Iris pigment epithelial cell (primary cell): Measurements from ENCODE around the gene ACTL7B.
"Not testable (repeated sequence)": the region's sequence is repeated elsewhere in the genome, so short reads cannot be mapped to it uniquely, and the experiment has no call there.

ENCODE experiments used
- DNase-seq: peaks from one replicate; pipeline ENCODE4 v3.0.0-alpha.2; 2011; ENCODE audit warnings: low read depth

ACTL7B gene

DNA sequence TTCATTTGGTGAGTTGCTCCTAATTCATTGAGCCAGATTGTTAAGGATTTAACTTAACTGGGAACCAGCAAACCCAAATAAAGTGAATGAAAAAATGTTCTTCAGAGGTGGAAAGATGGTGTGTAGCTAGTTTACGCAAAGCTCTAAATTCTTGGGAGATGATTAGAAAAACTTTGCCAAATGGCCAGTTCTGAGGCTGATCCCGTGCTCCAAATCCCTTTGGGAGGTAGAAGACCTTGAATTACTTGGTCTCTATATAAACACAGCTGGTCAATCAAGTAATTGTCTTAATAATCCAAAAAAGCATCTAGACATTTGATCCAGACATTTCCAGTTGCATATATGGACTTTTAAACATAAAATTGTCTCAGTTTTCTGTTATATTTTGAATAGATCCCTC, 11.4 kb downstream of the ACTL7B start:
- no peak for DNase-seq

DNA sequence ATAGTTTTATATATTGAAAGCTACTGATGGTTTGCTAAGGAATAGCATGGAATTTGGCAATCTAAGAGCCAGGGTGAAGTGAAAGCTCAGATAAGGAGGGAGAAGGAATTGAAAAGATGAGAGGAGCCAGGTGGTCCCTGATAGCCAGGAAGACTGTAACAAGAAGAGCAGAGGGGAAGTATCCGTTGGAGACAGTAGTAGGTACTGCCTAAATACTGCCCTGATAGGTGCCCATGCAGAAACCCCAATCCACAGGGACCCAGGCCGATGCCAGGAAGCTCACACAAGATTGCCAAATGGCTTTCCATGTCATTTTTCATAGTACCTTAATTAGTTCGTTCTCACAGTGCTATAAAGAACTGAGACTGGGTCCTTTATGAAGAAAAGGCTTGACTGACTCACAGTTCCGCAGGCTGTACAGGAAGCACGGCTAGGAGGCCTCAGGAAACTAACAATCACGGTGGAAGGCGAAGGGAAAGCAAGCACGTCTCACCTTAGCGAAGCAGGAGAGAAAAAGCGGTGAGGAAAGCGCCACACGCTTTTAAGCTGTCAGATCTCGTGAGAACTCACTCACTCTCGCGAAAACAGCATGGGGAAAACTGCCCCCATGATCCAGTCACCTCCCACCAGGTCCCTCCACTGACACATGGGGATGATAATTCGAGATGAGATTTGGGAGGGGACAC, 13.0 kb downstream of the ACTL7B start:
- no peak for DNase-seq

DNA sequence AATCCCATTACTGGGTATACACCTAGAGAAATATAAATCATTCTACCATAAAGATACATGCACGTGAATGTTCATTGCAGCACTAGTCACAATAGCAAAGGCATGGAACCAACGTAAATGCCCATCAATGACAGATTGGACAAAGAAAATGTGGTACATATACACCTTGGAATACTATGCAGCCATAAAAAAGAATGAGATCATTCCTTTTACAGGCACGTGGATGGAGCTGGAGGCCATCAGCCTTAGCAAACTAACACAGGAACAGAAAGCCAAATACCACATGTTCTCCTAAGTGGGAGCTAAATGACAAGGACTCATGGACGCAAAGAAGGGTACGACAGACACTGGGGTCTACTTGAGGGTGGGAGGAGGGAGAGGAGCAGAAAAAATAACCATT, 16.2 kb downstream of the ACTL7B start:
- DNase-seq, result not testable (repeated sequence)

DNA sequence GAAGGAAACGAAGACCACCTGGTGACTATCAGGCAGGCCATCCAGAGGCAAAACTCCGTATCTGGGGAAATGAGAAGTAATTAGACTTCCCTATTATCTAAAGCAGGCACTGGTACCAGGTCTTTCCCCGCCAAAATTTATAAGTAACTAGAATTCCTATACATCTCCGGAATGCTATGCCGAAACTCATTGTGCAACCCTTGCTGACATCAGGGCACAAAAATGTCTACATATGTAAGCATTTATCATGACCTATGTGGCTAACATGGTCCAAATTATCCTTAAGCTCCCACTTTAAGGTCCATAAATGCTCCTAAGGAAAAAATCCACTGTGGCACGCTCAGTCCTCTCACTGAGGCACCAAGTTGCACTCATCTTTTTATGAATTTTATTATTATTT, 17.8 kb downstream of the ACTL7B start:
- peak; percentile 56 for DNase-seq

DNA sequence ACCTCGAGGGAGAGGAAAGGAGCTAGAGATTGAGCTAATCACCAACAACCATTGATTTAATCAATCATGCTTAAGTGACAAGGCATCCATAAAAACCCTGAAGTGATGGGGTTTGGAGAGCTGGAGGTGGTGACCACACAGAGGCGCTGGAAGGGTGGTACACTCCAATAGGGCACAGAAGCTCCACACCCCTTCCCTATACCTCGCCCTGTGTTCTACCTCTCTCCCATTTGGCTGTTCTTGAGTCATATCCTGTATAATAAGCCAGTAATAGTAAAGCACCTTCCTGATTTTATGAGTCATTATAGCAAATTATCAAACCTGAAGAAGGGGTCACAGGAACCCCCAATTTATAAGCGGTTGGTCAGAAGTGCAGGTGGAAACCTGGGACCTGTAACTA, 18.3 kb downstream of the ACTL7B start:
- DNase-seq, result no peak

DNA sequence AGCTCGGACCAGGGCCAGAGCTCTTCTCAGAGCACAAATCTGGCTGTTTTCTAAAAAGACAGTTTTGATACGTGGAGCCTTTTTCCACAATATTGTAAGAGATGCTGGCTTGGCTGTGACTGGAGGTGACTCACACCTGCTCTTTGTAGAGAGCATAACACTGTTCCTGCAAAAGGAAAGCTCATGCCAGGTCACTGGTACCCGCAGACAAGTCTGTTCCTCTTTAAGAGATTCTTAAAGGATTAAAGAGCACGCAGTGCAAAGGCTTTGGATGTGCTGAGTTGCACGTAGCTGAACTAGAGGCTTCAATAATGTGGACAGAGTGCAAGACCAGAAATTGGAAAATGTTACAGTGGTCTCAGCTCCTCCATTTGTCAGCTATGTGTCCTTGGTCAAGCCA, 19.0 kb downstream of the ACTL7B start:
- peak; percentile 50 for DNase-seq

DNA sequence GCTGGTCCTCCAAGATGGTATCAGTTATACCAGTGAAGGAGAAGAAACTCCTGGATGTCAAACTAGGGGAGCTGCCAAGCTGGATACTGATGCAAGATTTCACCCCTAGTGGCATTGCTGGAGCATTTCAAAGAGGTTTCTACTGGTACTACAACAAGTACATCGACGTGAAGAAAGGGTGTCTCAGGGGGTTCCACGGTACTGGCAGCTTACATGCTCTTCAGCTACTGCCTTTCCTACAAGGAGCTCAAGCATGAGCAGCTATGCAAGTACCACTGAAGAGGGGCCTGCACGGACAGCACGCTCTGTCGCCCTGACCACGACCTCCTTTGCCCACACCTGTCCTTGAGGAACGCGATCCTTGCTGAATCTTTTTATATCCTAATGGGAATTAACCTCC, 19.5 kb downstream of the ACTL7B start:
- DNase-seq, result no peak

DNA sequence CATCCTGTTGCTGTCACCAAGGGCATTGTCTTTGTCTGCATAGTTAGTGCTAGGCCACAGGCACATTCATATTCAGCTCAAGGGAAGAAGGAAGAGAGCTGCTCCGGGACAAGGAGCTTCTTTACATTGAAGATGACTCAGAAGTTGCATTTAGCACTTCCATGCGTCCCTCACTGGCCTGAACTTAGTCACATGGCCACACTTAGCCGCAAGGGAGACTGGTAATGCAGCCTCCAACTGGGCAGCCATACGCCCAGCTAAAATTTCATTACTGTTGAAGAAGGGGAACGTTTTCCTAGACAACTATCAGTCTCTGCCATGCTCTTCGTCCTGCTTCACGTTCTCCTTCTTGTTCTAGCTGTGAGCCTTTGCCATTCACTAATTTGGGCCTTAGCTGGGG, 20.0 kb downstream of the ACTL7B start:
- DNase-seq, result peak; percentile 12

DNA sequence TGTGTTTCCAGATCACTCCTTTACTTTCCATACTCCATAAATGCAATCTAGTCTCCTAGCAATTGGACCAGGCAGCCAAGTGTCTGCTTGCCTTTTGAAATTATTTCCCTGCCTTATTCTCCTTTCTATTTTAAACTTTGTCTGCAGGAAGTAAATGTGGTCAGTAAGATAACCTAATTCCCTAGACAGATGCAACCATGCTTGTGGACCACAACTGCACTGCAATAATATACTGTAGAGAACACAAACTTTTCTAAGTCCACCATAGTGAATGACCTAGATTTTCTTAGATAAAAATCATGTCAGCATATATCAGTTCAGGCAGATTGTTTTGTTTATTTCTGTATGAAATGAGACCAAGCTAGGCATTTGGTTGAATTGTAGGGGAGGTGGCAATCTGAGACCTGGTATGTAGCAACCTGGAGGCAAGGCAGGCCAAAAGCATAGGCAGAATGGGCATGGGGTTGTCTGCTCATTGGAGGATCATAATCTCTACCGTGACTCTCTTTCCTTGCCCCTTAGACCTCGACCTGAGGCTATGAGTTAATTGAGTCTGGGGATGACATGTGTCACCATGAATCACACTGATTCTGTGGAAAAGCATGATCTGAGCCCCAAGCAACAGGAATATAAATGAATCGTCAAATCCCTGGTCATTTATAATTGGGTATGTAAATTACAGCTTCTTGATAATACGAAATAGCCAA, 20.7 kb downstream of the ACTL7B start:
- peak; percentile 27 for DNase-seq

DNA sequence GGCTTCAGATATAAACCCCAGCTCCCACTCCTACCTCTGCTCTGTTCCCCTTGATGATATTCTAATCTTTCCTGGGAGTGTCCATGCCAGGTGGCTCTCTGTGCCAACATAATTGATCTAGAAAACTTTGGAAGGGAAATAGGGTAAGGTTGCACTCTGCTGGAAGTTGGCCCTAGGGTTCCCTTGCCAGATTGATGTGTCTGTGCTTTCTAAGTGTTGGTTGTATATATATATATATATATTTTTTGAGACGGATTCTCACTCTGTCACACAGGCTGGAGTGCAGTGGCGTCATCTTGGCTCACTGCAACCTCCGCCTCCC, 23.6 kb downstream of the ACTL7B start:
- no peak for DNase-seq

DNA sequence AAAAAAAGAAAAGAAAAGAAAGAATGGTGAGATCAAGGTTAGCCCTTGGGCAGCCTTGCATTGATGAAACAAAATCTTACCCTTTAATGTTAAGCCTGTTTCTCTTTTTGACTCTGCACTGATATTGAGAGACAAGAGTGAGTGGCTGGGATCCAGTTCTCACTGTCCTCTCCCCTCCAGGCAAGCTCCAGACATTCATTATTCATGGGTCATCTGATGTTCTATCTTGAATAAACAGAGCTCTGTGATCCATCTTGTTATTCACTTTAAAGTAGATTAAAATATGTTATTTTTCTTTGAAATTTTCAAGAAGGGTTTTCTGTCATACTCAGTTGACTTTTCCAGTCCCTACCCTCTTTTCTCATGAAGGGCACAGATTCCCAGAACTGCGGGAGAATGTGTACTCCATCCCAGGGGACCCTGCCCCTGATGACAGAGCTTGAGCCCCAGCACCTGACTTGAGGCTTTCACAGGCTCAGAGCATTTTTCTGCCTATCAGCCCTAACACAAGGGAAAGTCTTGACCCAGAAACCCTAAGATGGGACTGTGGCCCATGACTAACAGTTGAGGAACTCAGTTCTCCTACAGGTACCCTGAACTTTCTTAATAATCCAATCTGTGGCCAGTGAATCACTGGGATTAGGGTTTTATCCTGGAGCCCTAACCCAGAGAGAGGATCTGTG, 24.1 kb downstream of the ACTL7B start:
- DNase-seq, result peak; percentile 50

DNA sequence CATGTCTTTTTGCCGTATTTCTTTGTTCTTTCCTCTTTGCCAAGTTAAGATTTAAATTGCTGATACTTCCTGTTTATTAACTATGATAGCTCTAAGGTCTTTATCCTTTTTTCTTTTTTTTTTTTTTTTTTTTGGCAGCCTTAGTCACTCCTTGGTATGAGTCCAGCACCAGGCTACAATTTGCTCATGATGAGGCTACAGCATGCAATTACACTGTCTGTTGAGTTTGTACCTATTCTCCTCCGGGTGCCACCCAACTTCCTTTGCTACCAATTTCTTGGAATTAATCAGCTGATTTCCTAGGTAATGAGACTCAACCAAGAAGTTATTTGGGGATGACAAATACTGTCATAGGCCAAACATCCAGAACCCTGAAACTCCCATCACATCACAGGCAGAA, 25.5 kb downstream of the ACTL7B start:
- DNase-seq, result peak; percentile 42

DNA sequence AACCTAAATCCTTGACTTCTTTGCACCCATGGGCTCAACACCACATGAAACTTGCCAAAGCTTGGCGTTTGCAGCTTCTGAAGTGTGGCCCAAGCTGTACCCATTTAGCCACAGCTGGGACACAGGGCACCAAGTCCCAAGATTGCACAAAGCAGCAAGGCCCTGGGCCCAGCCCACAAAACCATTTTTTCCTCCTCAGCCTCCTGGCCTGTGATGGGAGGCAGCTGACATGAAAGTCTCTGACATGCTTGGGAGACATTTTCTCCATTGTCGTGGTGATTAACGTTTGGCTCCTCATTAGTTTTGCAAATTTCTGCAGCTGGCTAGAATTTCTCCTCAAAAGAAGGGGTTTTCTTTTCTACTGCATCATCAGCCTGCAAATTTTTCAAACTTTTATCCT, 32.0 kb downstream of the ACTL7B start:
- DNase-seq, result no peak

DNA sequence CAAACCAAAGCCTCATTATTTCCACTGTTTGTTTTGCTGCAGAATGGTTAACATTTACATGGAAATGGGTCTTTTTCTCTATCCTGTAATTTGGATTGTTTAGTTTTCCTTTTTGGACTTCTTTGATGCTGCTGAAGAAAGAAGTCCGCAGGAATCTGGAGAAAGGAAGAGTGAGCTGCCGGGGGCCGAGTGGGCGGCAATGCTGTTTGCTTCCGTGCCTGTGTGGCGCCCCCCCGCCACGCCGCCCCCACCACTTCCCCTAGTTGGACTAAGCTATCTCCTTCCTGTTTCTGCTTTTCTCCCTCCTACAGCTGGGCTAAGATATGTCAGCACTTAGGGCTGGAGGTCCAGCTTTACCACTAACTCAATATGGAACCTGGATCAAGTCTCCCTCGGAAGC, 39.7 kb downstream of the ACTL7B start:
- no peak for DNase-seq

DNA sequence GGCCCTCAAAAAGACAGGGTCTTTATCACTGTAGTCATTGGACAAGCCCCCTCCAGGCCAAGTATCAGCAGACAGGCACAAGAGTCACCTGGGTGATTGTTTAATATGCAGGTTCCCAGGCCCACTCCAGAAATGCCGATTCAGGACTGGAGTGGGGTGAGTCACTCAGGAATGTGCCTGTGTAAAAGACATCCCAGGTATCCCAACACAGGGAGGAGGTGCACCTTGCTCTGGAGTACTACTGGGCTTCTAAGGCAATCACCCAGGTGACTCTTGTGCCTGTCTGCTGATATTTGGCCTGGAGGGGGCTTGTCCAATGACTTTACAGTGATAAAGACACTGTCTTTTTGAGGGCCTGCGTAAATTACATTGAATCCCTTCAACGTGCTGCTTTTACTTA, 40.6 kb downstream of the ACTL7B start:
- DNase-seq, result no peak

DNA sequence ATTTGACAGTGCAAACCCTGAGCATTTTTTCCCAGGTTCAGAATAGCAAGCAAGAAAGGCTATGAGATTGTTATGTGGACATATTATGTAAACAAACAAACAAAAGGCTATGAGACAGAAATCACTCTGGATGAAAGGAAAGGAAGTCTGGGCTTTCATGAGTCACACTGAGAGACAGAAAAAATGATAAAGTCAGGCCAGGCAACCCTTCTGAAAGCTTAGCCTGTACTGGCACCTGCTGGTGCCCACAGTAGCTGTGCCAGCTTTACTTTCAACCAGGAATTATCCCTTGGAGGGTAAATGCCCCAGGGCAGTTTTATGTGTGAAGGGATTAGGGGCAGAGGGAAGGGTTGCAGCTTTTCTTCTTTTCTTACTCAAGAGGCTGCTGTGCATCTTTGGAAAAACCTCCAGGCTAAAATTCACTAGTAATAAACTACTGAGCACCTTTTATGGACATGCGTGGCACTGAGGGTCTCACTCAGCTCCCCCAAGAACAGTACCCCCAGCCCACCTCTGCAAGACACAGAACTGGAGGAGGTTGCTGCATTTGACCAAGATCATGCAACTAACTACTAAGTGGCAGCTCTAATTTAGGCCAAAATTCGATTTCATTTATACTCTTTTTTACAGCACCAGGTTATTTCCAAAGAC, 41.7 kb downstream of the ACTL7B start:
- peak; percentile 70 for DNase-seq

DNA sequence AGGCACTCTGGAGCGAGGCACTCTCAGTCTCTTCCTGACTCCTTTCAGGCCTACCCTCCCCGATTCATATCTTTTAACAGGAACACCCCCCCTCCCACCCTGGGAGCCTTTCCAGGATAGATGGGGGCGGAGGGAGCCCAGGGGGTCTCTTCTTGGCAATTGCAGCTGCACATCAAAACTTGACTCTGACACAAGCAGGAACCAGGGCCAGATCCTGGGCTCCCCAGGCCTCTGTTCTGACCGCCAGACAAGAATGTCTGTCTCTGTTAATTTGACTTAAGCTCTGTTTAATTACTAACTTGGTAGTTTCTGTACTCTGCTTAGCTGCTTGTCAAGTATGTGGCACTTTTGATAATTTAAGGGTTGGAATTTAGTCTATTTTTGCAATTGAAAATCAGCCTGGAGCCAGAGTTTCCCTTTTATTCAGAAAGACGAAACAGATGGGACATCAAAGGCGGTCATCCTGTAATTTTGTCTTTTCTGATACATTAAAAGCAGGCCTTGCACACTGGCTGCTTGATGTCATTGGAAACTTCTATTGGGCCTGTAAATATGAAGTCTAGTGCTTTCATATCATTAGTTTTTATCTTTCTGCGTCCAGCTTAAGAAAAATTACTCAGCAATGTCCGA, 43.3 kb downstream of the ACTL7B start:
- no peak for DNase-seq

DNA sequence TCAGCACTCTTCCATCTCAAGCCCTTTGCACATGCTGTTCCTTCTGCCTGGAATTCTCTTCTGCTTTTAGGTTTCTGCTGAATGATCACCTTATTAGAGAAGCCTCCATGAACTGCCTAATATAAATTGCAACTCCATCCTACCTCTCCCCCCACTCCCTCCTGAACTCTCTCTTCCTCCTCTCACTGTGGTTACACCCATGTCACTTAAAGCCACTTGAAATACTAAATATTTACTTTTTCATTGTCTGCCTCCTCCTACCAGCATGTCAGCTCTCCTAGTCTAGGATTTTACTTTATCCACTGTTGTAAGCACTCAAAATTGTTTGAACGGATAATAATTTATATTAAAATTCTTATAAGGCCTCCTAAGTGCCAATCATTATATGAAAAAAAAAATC, 43.8 kb downstream of the ACTL7B start:
- DNase-seq, result no peak

DNA sequence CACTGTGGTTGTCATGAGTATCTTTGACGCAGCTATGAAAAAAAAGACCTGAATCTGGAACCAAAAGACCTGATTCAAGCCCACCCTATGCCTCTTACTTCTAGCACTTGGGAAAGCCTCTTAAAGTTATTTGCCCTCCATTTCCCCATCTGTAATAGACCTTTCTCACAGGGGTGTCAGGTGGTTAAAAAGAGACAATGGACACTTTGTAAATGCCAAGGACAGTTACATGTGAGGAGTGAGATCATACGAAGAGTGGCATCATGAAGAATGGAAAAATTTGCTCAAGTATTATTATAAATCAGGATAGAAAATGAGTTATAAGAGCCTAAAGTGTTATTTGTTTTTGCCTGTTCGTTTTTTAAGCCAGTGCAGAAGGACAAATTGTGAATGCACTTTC, 46.5 kb downstream of the ACTL7B start:
- no peak for DNase-seq
